Measurements from ENCODE around the gene MAGI2.
"Not testable (repeated sequence)": the region's sequence is repeated elsewhere in the genome, so short reads cannot be mapped to it uniquely, and the experiment has no call there.

MAGI2 gene

DNA sequence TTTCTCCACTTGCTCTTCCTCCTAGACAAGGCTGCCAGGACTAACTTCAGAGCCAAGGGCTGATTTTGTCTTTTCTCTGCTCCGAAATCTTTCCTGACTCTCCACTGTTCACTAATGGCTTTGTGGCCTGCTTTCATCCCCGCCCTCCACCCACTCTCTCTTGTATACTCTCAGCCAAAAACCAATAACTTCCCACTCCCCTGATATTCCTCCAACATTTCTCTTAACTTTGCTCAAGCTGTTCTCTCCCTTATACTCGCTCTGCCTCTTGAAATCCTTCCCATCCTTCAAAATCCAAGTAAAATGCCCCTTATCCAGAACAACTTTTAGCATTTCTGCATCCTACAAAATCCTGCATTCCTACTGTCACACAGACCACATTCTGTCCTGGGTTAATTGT, 1440.1 kb downstream of the MAGI2 start:
- Histone ChIP-seq H3K9ac (ENCODE audit: low read length) (no peak overlapping the region), H3K27me3 (ENCODE audit: control insufficient read depth, insufficient read depth, low read length) (peaks cover 9% of the 10 kb centered on the region), H3K4me1 (ENCODE audit: control insufficient read depth, low read depth, low read length) (peaks cover 8% of the 10 kb centered on the region), H3K9me3 (ENCODE audit: control insufficient read depth, low read depth, low read length) (no peaks in the 10 kb centered on the region), H3K27ac (ENCODE audit: low read length) (no peak overlapping the region), H3K36me3 (ENCODE audit: control insufficient read depth, low read depth, low read length) (no peaks in the 10 kb centered on the region), H3K4me3 (ENCODE audit: low read length) (no peak overlapping the region)

DNA sequence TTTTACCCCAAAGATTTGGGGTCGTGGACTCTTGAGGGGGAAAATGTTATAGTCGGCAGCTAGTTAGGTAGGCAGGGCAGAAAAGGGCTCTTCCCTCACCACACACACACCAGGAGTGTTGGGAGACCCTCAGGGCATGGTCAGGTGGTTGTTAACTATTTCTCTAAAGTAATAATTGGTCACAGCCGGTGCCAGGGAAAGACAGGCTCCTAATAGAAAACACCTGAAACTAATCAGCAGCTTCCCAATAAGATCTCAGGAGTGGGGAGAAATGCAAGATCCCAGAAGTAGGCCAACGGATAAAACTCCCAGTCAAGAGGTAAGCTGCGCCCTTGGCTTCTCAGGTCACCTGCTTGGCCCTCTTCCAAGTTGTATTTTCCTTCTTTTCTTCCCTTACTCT, 1441.8 kb downstream of the MAGI2 start:
- Histone ChIP-seq H3K9ac (ENCODE audit: low read length) (no peak overlapping the region), H3K4me3 (ENCODE audit: low read length) (no peak overlapping the region), H3K9me3 (ENCODE audit: control insufficient read depth, low read depth, low read length) (no peaks in the 10 kb centered on the region), H3K27ac (ENCODE audit: low read length) (no peak overlapping the region), H3K4me1 (ENCODE audit: control insufficient read depth, low read depth, low read length) (no peaks in the 10 kb centered on the region), H3K36me3 (ENCODE audit: control insufficient read depth, low read depth, low read length) (no peaks in the 10 kb centered on the region), H3K27me3 (ENCODE audit: control insufficient read depth, insufficient read depth, low read length) (no peaks in the 10 kb centered on the region)

DNA sequence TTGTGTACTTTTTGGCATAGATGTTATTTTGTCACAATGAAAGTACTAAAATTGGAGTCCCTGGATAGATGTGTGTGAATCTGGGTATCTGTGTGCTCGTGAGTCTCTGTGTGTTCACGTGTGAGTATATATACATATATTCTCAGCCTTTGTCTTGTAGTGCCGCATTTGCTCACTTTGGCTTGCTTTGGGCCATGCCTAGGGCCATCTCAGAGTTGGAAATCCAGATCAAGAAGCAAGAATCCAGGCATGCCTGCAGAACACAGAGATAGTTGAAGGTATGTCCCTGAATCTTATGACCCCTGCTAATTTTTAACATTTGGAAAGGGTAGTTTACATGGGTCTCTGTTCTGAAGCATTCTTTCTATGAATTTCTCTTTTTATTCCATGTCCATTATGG, 1446.2 kb downstream of the MAGI2 start:
- Histone ChIP-seq H3K4me1 (ENCODE audit: control insufficient read depth, low read depth, low read length) (no peaks in the 10 kb centered on the region), H3K27me3 (ENCODE audit: control insufficient read depth, insufficient read depth, low read length) (no peaks in the 10 kb centered on the region), H3K9me3 (ENCODE audit: control insufficient read depth, low read depth, low read length) (no peaks in the 10 kb centered on the region), H3K4me3 (ENCODE audit: low read length) (no peak overlapping the region), H3K9ac (ENCODE audit: low read length) (no peak overlapping the region), H3K27ac (ENCODE audit: low read length) (no peak overlapping the region), H3K36me3 (ENCODE audit: control insufficient read depth, low read depth, low read length) (no peaks in the 10 kb centered on the region)

DNA sequence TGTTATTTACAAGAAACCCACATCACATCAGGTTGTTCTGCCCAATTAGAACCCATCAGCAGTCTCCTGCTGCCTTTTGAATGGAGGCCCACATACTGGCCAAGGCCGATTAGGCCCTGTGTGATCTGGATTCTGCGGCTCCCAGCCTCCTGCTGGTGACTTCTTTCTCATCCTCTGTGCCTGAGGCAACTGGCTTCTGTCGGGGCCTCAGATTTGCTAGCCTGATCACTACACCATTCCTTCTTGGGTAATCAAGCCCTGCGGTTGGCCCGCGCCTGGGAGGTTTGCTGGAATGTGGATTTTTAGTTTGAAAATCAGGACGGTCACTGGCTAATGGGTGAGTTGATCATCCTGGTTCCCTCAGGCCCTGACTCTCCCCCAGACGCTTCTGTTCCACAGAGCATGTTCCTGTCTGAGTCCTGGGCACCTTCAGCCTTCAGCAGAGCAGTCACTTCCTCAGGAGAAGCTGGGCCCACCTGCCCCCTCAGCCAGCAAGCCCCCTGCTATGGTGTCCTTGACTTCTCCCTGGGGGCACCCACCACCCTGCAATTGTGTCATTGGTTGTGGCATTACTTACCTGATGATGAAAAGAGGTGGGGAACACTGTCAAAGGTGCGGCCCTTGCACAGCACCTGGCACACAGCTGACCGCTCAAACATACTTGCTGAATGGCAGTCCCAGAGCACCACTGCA, 1447.3 kb downstream of the MAGI2 start:
- Histone ChIP-seq H3K9me3 (ENCODE audit: control insufficient read depth, low read depth, low read length) (no peaks in the 10 kb centered on the region), H3K27ac (ENCODE audit: low read length) (no peak overlapping the region), H3K4me1 (ENCODE audit: control insufficient read depth, low read depth, low read length) (no peaks in the 10 kb centered on the region), H3K4me3 (ENCODE audit: low read length) (no peak overlapping the region), H3K36me3 (ENCODE audit: control insufficient read depth, low read depth, low read length) (no peaks in the 10 kb centered on the region), H3K27me3 (ENCODE audit: control insufficient read depth, insufficient read depth, low read length) (no peaks in the 10 kb centered on the region), H3K9ac (ENCODE audit: low read length) (no peak overlapping the region)

DNA sequence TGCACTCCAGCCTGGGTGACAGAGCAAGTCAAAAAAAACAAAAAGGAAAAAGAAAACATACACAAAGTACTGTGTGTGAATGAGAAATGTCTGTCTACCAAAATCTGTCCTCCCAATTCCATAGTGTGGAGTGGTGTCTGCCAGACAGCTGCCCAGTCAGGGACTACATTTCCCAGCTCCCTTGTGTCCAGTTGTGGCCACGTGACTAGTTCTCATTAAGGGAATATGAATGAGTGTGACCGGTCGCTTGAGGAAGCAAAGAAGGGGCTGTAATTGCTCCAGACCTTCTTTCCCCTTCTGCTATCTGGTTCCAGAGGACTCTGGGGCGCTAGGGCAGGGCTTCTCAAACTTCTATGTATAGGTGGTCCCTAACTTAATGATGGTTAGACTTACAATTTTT, 1450.8 kb downstream of the MAGI2 start:
- H3K4me1 ChIP-seq (ENCODE audit: control insufficient read depth, low read depth, low read length) = no peaks in the 10 kb centered on the region
- H3K27ac ChIP-seq (ENCODE audit: low read length) = no peak overlapping the region
- no peaks in the 10 kb centered on the region for H3K27me3 ChIP-seq (ENCODE audit: control insufficient read depth, insufficient read depth, low read length)
- no peaks in the 10 kb centered on the region for H3K36me3 ChIP-seq (ENCODE audit: control insufficient read depth, low read depth, low read length)
- H3K4me3 ChIP-seq (ENCODE audit: low read length) = no peak overlapping the region
- no peak overlapping the region for H3K9ac ChIP-seq (ENCODE audit: low read length)
- H3K9me3 ChIP-seq (ENCODE audit: control insufficient read depth, low read depth, low read length) = no peaks in the 10 kb centered on the region

DNA sequence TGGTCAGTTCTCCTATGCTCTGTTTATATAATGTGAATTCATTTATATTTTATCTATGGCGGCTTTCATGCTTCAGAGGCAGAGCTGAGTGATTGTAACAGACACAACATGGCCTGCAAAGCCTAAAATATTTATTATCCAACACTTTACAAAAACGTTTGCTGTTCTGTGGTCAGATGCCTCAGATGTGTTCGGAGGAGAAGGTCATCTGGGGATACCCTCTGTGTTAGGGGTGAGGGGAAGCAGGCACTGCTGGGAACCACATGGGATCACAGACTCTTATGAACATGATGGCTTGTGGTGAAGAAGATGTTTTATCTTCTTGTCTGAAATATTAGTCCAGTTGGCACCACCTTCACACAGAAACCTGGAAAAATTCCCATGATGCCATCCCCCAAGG, 1451.4 kb downstream of the MAGI2 start:
- no peak overlapping the region for H3K9ac ChIP-seq (ENCODE audit: low read length)
- no peaks in the 10 kb centered on the region for H3K9me3 ChIP-seq (ENCODE audit: control insufficient read depth, low read depth, low read length)
- H3K36me3 ChIP-seq (ENCODE audit: control insufficient read depth, low read depth, low read length) = no peaks in the 10 kb centered on the region
- H3K4me3 ChIP-seq (ENCODE audit: low read length) = no peak overlapping the region
- no peak overlapping the region for H3K27ac ChIP-seq (ENCODE audit: low read length)
- H3K4me1 ChIP-seq (ENCODE audit: control insufficient read depth, low read depth, low read length) = no peaks in the 10 kb centered on the region
- no peaks in the 10 kb centered on the region for H3K27me3 ChIP-seq (ENCODE audit: control insufficient read depth, insufficient read depth, low read length)

DNA sequence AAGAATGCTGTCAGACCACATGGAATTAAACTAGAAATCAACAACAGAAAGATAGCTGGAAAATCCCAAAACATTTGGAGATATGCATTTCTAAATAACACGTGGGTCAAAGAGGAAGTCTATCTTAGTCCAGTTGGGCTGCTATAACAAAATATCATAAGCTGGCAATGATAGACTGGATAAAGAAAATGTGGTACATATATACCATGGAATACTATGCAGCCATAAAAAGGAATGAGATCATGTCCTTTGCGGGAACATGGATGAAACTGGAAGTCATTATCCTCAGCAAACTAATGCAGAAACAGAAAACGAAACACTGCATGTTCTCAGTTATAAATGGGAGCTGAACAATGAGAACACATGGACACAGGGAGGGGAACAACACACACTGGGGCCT, 1454.3 kb downstream of the MAGI2 start:
- not testable (repeated sequence) for H3K9me3 ChIP-seq (ENCODE audit: control insufficient read depth, low read depth, low read length); H3K4me3 ChIP-seq (ENCODE audit: low read length); H3K27me3 ChIP-seq (ENCODE audit: control insufficient read depth, insufficient read depth, low read length); H3K27ac ChIP-seq (ENCODE audit: low read length); H3K9ac ChIP-seq (ENCODE audit: low read length); H3K4me1 ChIP-seq (ENCODE audit: control insufficient read depth, low read depth, low read length); H3K36me3 ChIP-seq (ENCODE audit: control insufficient read depth, low read depth, low read length)

DNA sequence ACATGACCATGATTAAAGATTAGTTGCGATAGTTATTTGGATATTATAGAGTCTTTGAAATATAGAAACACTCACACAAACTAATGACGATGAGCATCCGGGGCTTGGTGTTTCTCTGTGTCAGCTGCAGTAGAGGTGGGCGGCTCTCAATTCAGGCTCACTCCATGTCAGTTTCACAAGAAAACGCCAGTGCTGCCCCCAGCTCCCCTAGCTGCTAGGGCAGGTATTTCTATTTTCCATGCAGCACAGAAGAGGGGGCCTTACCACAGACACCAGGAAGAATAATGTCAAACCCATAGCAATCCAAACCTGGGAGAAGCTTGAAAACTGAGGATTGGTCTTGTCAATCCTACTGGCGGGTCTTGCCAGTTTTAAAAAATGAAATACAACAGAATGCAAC, 1457.8 kb downstream of the MAGI2 start:
- no peaks in the 10 kb centered on the region for H3K4me1 ChIP-seq (ENCODE audit: control insufficient read depth, low read depth, low read length)
- H3K27ac ChIP-seq (ENCODE audit: low read length) = no peak overlapping the region
- no peaks in the 10 kb centered on the region for H3K36me3 ChIP-seq (ENCODE audit: control insufficient read depth, low read depth, low read length)
- no peaks in the 10 kb centered on the region for H3K27me3 ChIP-seq (ENCODE audit: control insufficient read depth, insufficient read depth, low read length)
- no peak overlapping the region for H3K4me3 ChIP-seq (ENCODE audit: low read length)
- H3K9me3 ChIP-seq (ENCODE audit: control insufficient read depth, low read depth, low read length) = no peaks in the 10 kb centered on the region
- no peak overlapping the region for H3K9ac ChIP-seq (ENCODE audit: low read length)

DNA sequence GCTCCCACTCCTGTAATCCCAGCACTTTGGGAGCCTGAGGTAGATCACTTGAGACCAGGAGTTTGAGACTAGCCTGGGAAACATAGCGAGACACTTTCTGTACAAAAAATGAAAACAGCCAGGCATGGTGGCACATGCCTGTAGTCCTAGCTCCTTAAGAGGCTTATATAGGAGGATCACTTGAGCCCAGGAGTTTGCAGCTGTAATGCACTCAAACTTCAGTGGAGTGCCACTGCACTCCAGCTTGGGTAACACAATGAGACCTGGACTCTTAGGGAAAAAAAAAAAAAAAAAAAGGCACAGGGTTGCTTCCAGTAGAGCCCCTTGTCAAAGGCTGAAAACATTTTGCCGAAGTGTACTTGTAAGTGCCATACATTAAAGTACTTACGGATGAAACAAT, 1459.6 kb downstream of the MAGI2 start:
- Histone ChIP-seq H3K9me3 (ENCODE audit: control insufficient read depth, low read depth, low read length) (no peaks in the 10 kb centered on the region), H3K4me1 (ENCODE audit: control insufficient read depth, low read depth, low read length) (no peaks in the 10 kb centered on the region), H3K36me3 (ENCODE audit: control insufficient read depth, low read depth, low read length) (no peaks in the 10 kb centered on the region), H3K27me3 (ENCODE audit: control insufficient read depth, insufficient read depth, low read length) (no peaks in the 10 kb centered on the region), H3K9ac (ENCODE audit: low read length) (no peak overlapping the region), H3K27ac (ENCODE audit: low read length) (no peak overlapping the region), H3K4me3 (ENCODE audit: low read length) (no peak overlapping the region)

DNA sequence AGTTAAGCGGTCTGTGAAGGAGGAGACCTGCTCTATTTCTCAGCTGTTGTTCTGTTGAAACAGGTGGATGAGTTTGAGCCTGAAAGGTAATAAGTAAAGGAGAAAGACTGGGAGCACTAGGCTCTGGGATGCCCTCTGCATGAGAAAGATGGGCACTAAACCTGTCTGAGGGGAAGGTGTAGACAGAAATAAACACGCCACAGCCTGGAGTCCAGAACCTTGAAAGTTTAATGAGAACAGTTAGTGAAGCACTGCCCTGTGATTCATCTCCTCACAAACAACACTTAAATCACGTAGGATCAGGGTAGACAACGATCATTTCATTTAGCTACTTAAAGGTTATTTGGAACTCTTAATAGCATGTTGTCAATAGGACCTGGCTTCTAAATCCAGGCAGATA, 1461.8 kb downstream of the MAGI2 start:
- Histone ChIP-seq H3K36me3 (ENCODE audit: control insufficient read depth, low read depth, low read length) (no peaks in the 10 kb centered on the region), H3K9ac (ENCODE audit: low read length) (no peak overlapping the region), H3K27me3 (ENCODE audit: control insufficient read depth, insufficient read depth, low read length) (no peaks in the 10 kb centered on the region), H3K4me1 (ENCODE audit: control insufficient read depth, low read depth, low read length) (no peaks in the 10 kb centered on the region), H3K27ac (ENCODE audit: low read length) (no peak overlapping the region), H3K9me3 (ENCODE audit: control insufficient read depth, low read depth, low read length) (no peaks in the 10 kb centered on the region), H3K4me3 (ENCODE audit: low read length) (no peak overlapping the region)

DNA sequence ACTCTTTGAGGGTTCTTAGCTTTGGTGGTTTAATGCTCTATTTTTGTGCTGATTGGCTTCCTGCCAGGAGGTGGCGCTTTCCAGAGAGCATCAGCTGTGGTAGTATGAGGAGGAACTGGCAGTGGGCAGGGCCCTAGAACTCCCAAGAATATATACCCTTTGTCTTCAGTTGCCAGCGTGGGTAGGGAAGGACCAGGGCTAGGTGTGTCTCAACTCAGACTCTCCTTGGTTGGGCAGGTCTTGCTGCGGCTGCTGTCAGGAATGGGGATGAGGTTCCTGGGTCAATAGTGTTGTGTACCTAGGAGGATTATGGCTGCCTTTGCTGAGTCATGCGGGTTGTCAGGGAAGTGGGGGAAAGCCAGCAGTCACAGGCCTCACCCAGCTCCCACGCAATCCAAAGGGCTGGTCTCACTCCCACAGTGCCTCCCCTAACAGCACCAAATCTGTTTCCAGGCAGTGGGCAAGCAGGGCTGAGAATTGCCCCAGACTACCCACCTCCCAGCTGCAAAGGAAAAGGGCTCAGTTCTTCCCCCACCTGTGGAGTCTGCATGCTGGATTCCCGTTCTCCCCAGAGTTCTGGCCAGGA, 1463.4 kb downstream of the MAGI2 start:
- H3K27me3 ChIP-seq (ENCODE audit: control insufficient read depth, insufficient read depth, low read length) = no peaks in the 10 kb centered on the region
- no peaks in the 10 kb centered on the region for H3K36me3 ChIP-seq (ENCODE audit: control insufficient read depth, low read depth, low read length)
- H3K9ac ChIP-seq (ENCODE audit: low read length) = no peak overlapping the region
- H3K4me1 ChIP-seq (ENCODE audit: control insufficient read depth, low read depth, low read length) = no peaks in the 10 kb centered on the region
- no peak overlapping the region for H3K27ac ChIP-seq (ENCODE audit: low read length)
- no peaks in the 10 kb centered on the region for H3K9me3 ChIP-seq (ENCODE audit: control insufficient read depth, low read depth, low read length)
- H3K4me3 ChIP-seq (ENCODE audit: low read length) = no peak overlapping the region

DNA sequence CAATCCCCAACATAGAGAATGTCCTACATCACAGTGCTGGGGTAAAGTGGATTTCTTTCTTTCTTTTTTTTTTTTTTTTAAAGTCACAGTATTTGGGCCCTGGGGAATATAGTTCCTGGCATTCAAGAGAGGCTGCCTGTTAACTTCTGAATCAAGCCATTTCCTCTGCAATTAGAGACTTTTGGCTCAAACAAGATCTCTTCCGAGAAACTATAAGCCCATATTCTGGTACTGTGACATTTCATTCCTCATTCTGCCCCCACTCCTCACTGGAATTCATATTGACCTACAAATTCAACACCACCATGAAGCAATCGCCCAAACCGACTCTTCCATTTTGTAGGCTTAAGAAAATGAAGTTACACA, 1467.5 kb downstream of the MAGI2 start:
- H3K4me1 ChIP-seq (ENCODE audit: control insufficient read depth, low read depth, low read length) = no peaks in the 10 kb centered on the region
- H3K27ac ChIP-seq (ENCODE audit: low read length) = no peak overlapping the region
- no peak overlapping the region for H3K9ac ChIP-seq (ENCODE audit: low read length)

More for the DNA sequence above, 1467.5 kb downstream of the MAGI2 start:
- Histone ChIP-seq H3K36me3 (ENCODE audit: control insufficient read depth, low read depth, low read length) (no peaks in the 10 kb centered on the region), H3K4me3 (ENCODE audit: low read length) (no peak overlapping the region), H3K9me3 (ENCODE audit: control insufficient read depth, low read depth, low read length) (no peaks in the 10 kb centered on the region), H3K27me3 (ENCODE audit: control insufficient read depth, insufficient read depth, low read length) (no peaks in the 10 kb centered on the region)

Measured in iPS-18a (cell line).